ENCODE results near the gene CNTFR.

- TF ChIP-seq CTCF (IDR thresholded peaks at IDR 0.05; ENCODE audit: control extremely low read depth in 1 of 3, insufficient read depth in 1 of 3, low read depth in 1 of 3, low read length in 3 of 3) (no peak), EZH2 (IDR thresholded peaks at IDR 0.05; ENCODE audit: low read depth, low read length, severe bottlenecking) (no peak), E2F6 (IDR thresholded peaks at IDR 0.05) (no peak), POLR2AphosphoS5 (IDR thresholded peaks at IDR 0.05; ENCODE audit: low read depth, low read length) (no peak), CEBPB (IDR thresholded peaks at IDR 0.05; ENCODE audit: low read depth, low read length) (no peak), POLR2A (IDR thresholded peaks at IDR 0.05; ENCODE audit: control extremely low read depth in 1 of 2, low read depth in 2 of 2, low read length in 2 of 2) (no peak), SP1 (IDR thresholded peaks at IDR 0.05; ENCODE audit: low read depth, low read length) (no peak), NRF1 (IDR thresholded peaks at IDR 0.05; ENCODE audit: low read depth, low read length) (no peak), EGR1 (IDR thresholded peaks at IDR 0.05; ENCODE audit: borderline replicate concordance, low read depth, low read length) (no peak)
Measured at GRCh38 chr9:34520096-34520495, 69.4 kb downstream of the CNTFR start.

All from H1 (cell line).